Keratinocyte (primary cell): Measurements from ENCODE around the gene MMP23B. TPM values are rescaled to one million over a fixed set of nuclear protein-coding genes. Genes with fewer than 3 reads are reported as not detected.
"Not testable (repeated sequence)": the region's sequence is repeated elsewhere in the genome, so short reads cannot be mapped to it uniquely, and the experiment has no call there.

Experiments
- DNase-seq: peaks from one replicate; pipeline ENCODE4 v3.0.0-alpha.2; 2011; ENCODE audit warnings: low read depth, missing footprints, low spot score
- FAIRE-seq: peaks from 2 replicates; lab custom pipeline; 2011; peaks lifted over from hg19 to GRCh38; lab: Jason Lieb, UNC
- H2AFZ ChIP-seq: 2 replicates; pipeline ENCODE4 v1.6.0; 2012; ENCODE audit warnings: low read length, control low read depth, inconsistent platforms; ENCODE audit not compliant: control insufficient read depth
- H3K27ac ChIP-seq: 2 replicates; pipeline ENCODE4 v1.5.1; 2011; ENCODE audit warnings: low read length; ENCODE audit not compliant: control insufficient read depth, insufficient read depth
- H3K27me3 ChIP-seq: 3 replicates; pipeline ENCODE4 v1.6.0; 2011; ENCODE audit warnings: low read length; ENCODE audit not compliant: control insufficient read depth, insufficient read depth; ENCODE audit errors: extremely low read depth
- H3K36me3 ChIP-seq, 2 experiments: 2 replicates in 1 of 2; 3 replicates in 1 of 2; pipeline ENCODE4 v1.5.1; 2011; ENCODE audit warnings: low read length in 2 of 2, mild to moderate bottlenecking in 1 of 2; ENCODE audit not compliant: control insufficient read depth in 2 of 2, insufficient read depth in 2 of 2; ENCODE audit errors: extremely low read depth in 1 of 2
- H3K4me1 ChIP-seq: 3 replicates; pipeline ENCODE4 v1.5.1; 2011; ENCODE audit warnings: low read length; ENCODE audit not compliant: control insufficient read depth, insufficient read depth; ENCODE audit errors: extremely low read depth
- H3K4me2 ChIP-seq: 3 replicates; pipeline ENCODE4 v1.6.0; 2011; ENCODE audit warnings: low read depth, low read length; ENCODE audit not compliant: control insufficient read depth, insufficient read depth; ENCODE audit errors: extremely low read depth
- H3K4me3 ChIP-seq, 3 experiments: fragments of 200-600 bp in 1 of 3; sonication (generic) in 1 of 3; 2 replicates in 2 of 3; 3 replicates in 1 of 3; pipeline ENCODE4 v1.5.1; 2011 to 2016; ENCODE audit warnings: low read length in 3 of 3, mild to moderate bottlenecking in 3 of 3, control low read depth in 2 of 3, inconsistent platforms in 1 of 3, low read depth in 1 of 3, mixed read lengths in 1 of 3, mixed run types in 1 of 3, moderate library complexity in 1 of 3; ENCODE audit not compliant: control insufficient read depth in 2 of 3, insufficient read depth in 2 of 3; ENCODE audit errors: extremely low read depth in 1 of 3
- H3K79me2 ChIP-seq: 2 replicates; pipeline ENCODE4 v1.6.0; 2012; ENCODE audit warnings: low read length; ENCODE audit not compliant: control insufficient read depth, insufficient read depth
- H3K9ac ChIP-seq: 3 replicates; pipeline ENCODE4 v1.6.0; 2011; ENCODE audit warnings: low read length; ENCODE audit not compliant: control insufficient read depth, insufficient read depth; ENCODE audit errors: extremely low read depth
- H3K9me1 ChIP-seq: 3 replicates; pipeline ENCODE4 v1.6.0; 2011; ENCODE audit warnings: low read length; ENCODE audit not compliant: control insufficient read depth, insufficient read depth; ENCODE audit errors: extremely low read depth
- H3K9me3 ChIP-seq: 2 replicates; pipeline ENCODE4 v1.5.1; 2012; ENCODE audit warnings: low read depth, low read length; ENCODE audit not compliant: control insufficient read depth
- H4K20me1 ChIP-seq: 3 replicates; pipeline ENCODE4 v1.6.0; 2011; ENCODE audit warnings: low read length; ENCODE audit not compliant: control insufficient read depth, insufficient read depth; ENCODE audit errors: extremely low read depth
- EZH2 ChIP-seq: IDR thresholded peaks from one replicate; pipeline ENCODE4 v1.6.1; 2012; ENCODE audit warnings: inconsistent platforms, mild to moderate bottlenecking, low read length, moderate library complexity
- dilution Hi-C: fragments of 300-500 bp; cut with MboI; formaldehyde crosslinking; loops from one replicate; pipeline ENCODE4 v1.7.0; 2020; ENCODE audit warnings: low sequenced_read_pairs; ENCODE audit not compliant: extremely low pct_ligation_motif_present
- polyA plus RNA-seq, 5 experiments: library from polyadenylated mRNA; depleted of rRNA in 3 of 5; stranded (reverse) in 3 of 5; stranded (forward) in 1 of 5; unstranded in 1 of 5; fragments of >200 nt; gene quantifications; 1 replicate in 1 of 5; 2 replicates in 3 of 5; 3 replicates in 1 of 5; pipeline versions ENCODE4 v1.2.1 to v1.2.3, GENCODE V29; 2011 to 2012; ENCODE audit warnings: missing spikeins in 2 of 5, low read depth in 1 of 5, low replicate concordance in 1 of 5
- TF ChIP-seq, protein P1 (sequence below), 3 experiments: IDR thresholded peaks in 1 of 3; conservative IDR thresholded peaks in 1 of 3; optimal IDR thresholded peaks in 1 of 3; 2 replicates in 2 of 3; 3 replicates in 1 of 3; pipeline versions ENCODE3 to v1.5.1; 2011; ENCODE audit warnings: low read length in 3 of 3, mild to moderate bottlenecking in 3 of 3, moderate library complexity in 2 of 3, control low read depth in 1 of 3, inconsistent platforms in 1 of 3; ENCODE audit not compliant: insufficient read depth in 2 of 3; ENCODE audit errors: extremely low read depth in 1 of 3

Gene MMP23B
- polyA plus RNA-seq, 1 donor (not counting 4 experiments of a cell fraction or from before 2014, with no cell fraction given): not detected

DNA sequence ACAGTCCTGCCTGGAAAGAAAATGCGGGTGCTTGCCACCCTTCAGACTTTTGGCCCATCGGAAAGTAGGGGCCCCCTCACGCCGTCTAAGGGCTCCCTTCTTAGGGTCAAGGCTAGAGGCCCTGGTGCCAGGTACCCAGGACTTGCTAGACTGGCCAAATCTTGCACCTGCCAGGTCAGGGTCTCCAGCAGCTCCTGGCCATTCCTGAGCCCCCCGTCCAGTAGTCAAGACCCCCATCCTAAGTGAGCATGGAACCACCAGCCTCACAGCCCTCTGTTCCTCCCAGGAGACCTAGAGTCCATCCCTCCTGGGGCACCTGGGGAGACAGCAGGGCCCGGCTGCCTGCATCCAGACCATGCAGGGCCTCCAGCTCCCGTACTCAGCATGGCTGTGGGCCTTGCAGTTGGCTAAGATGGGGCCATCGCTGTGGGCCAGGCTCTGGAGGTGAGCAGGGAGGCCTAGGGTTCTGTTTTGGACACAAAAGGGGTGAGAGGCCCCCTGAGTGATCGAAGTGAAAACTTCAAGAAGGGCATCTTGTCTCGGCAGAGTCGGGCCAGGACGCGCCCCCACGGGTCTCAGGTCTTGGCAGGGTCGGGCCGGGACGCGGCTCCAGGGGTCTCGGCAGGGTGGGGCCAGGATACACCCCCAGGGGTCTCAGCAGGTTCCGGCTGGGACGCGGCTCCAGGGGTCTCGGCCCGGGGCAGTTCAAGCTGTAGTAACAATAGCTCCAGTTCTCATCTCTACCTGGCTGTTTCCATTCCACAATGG lies 38.0 kb upstream of the MMP23B start:
- no peaks in the 10 kb centered on the region for H4K20me1 ChIP-seq
- H3K4me2 ChIP-seq: peak overlapping the region; percentile 60
- dilution Hi-C loops: no loop called here
- H3K9me3 ChIP-seq: no peaks in the 10 kb centered on the region
- no peak overlapping the region for H3K4me3 ChIP-seq
- no peak overlapping the region for H3K27ac ChIP-seq
- TF ChIP-seq EZH2: no peak
- TF ChIP-seq, protein P1, sequence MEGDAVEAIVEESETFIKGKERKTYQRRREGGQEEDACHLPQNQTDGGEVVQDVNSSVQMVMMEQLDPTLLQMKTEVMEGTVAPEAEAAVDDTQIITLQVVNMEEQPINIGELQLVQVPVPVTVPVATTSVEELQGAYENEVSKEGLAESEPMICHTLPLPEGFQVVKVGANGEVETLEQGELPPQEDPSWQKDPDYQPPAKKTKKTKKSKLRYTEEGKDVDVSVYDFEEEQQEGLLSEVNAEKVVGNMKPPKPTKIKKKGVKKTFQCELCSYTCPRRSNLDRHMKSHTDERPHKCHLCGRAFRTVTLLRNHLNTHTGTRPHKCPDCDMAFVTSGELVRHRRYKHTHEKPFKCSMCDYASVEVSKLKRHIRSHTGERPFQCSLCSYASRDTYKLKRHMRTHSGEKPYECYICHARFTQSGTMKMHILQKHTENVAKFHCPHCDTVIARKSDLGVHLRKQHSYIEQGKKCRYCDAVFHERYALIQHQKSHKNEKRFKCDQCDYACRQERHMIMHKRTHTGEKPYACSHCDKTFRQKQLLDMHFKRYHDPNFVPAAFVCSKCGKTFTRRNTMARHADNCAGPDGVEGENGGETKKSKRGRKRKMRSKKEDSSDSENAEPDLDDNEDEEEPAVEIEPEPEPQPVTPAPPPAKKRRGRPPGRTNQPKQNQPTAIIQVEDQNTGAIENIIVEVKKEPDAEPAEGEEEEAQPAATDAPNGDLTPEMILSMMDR (optimal IDR thresholded peaks at IDR 0.05 in 1 of 3, IDR thresholded peaks at IDR 0.05 in 1 of 3, conservative IDR thresholded peaks at IDR 0.05 in 1 of 3; ENCODE audit: extremely low read depth in 1 of 3, insufficient read depth in 2 of 3, low read length in 3 of 3): no peak
- no peak for DNase-seq
- H3K9me1 ChIP-seq: no peaks in the 10 kb centered on the region
- H3K79me2 ChIP-seq: no peaks in the 10 kb centered on the region
- H3K4me1 ChIP-seq: peaks cover 10% of the 10 kb centered on the region
- H3K36me3 ChIP-seq: no peaks in the 10 kb centered on the region
- FAIRE-seq: no peak
- H3K27me3 ChIP-seq: peaks cover 14% of the 10 kb centered on the region
- H3K9ac ChIP-seq: no peak overlapping the region
- peak overlapping the region; percentile 71 for H2AFZ ChIP-seq

DNA sequence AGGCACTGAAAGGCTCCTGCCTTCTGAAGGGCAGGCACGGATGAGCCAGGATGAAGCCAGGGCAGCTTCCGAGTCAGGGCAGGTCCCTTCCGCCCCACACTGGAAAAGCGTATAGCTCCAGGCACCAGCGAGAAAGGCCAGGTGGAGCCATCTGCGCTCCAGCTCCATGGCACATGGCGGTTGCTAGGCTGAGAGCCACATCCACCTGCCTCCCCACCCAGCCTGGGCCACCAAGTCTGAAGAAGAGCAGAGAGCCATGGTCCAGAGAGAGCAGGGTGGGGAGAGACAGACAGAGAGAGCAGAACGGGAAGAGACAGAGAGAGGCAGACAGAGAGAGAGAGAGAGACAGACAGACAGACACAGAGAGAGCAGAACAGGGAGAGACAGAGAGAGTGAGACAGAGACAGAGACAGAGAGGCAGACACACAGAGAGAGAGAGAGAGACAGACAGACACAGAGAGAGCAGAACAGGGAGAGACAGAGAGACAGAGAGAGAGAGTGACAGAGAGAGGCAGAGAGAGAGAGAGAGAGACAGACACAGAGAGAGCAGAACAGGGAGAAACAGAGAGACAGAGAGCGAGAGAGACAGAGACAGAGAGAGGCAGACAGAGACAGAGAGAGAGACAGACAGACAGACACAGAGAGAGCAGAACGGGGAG lies 37.2 kb upstream of the MMP23B start:
- dilution Hi-C loops: no loop called here
- H3K9me1 ChIP-seq: no peaks in the 10 kb centered on the region
- DNase-seq (no peak), FAIRE-seq (no peak)
- H3K27ac ChIP-seq: no peak overlapping the region
- H3K4me2 ChIP-seq: peak overlapping the region; percentile 60
- H3K27me3 ChIP-seq: peaks cover 14% of the 10 kb centered on the region
- no peaks in the 10 kb centered on the region for H3K36me3 ChIP-seq
- H3K4me1 ChIP-seq: peaks cover 10% of the 10 kb centered on the region
- no peaks in the 10 kb centered on the region for H3K79me2 ChIP-seq
- no peaks in the 10 kb centered on the region for H4K20me1 ChIP-seq
- peak overlapping the region; percentile 71 for H2AFZ ChIP-seq
- no peak overlapping the region for H3K9ac ChIP-seq
- peak overlapping the region in 1 of 3 experiments; percentile 4 for H3K4me3 ChIP-seq
- H3K9me3 ChIP-seq: no peaks in the 10 kb centered on the region
- TF ChIP-seq EZH2: no peak
- TF ChIP-seq, protein P1 (optimal IDR thresholded peaks at IDR 0.05 in 1 of 3, IDR thresholded peaks at IDR 0.05 in 1 of 3, conservative IDR thresholded peaks at IDR 0.05 in 1 of 3; ENCODE audit: extremely low read depth in 1 of 3, insufficient read depth in 2 of 3, low read length in 3 of 3): no peak

DNA sequence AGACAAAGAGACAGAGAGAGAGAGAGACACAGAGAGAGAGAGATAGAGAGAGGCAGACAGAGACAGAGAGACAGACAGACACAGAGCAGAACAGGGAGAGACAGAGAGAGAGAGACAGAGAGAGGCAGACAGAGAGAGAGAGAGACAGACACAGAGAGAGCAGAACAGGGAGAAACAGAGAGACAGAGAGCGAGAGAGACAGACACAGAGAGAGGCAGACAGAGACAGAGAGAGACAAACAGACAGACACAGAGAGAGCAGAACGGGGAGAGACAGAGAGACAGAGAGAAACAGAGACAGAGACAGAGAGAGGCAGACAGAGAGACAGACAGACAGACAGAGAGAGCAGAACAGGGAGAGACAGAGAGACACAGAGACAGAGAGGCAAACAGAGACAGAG lies 36.6 kb upstream of the MMP23B start:
- FAIRE-seq, dilution Hi-C loops: not testable (repeated sequence)
- peaks cover 15% of the 10 kb centered on the region for H3K27me3 ChIP-seq

More for the DNA sequence above, 36.6 kb upstream of the MMP23B start:
- H3K9me3 ChIP-seq, H3K9ac ChIP-seq, H3K9me1 ChIP-seq, H3K4me3 ChIP-seq, H3K27ac ChIP-seq, H3K36me3 ChIP-seq, H3K4me2 ChIP-seq, H4K20me1 ChIP-seq, H2AFZ ChIP-seq, H3K79me2 ChIP-seq, DNase-seq: not testable (repeated sequence)
- H3K4me1 ChIP-seq: peaks cover 10% of the 10 kb centered on the region
